ENCODE data around the gene VIPR1.

GRCh38 chr3:42476225-42477125 is 26.0 kb upstream of the VIPR1 start:
- no peak for TF ChIP-seq RAD21 (IDR thresholded peaks at IDR 0.05)
- no peak for TF ChIP-seq CTCF (IDR thresholded peaks at IDR 0.05; ENCODE audit: low read depth, low read length, missing input control)
- TF ChIP-seq YY1 (IDR thresholded peaks at IDR 0.05): no peak
- no peak for TF ChIP-seq JUND (IDR thresholded peaks at IDR 0.05)
- TF ChIP-seq MAX (IDR thresholded peaks at IDR 0.05): no peak
- no peak for TF ChIP-seq ATF3 (IDR thresholded peaks at IDR 0.05)
